ENCODE data around the gene CAMTA1. TPM values are rescaled to one million over a fixed set of nuclear protein-coding genes. Genes with fewer than 3 reads are reported as not detected.

CAMTA1 gene
- total RNA-seq, 1 donor from 2014 or later = 62.9 TPM

GRCh38 chr1:7610936-7611335, 825.7 kb downstream of the CAMTA1 start:
- DNase-seq (ENCODE audit: extremely low spot score in 2 of 2) = no peak
- Histone ChIP-seq H3K9me3 (no peaks in the 10 kb centered on the region), H3K4me3 (no peak overlapping the region), H3K27me3 (no peaks in the 10 kb centered on the region), H3K27ac (no peak overlapping the region), H3K36me3 (no peaks in the 10 kb centered on the region), H3K4me1 (no peaks in the 10 kb centered on the region)
- TF ChIP-seq POLR2AphosphoS5 (IDR thresholded peaks at IDR 0.05; ENCODE audit: insufficient read depth in 1 of 2, low read depth in 1 of 2) (no peak), POLR2A (IDR thresholded peaks at IDR 0.05) (no peak), CTCF (IDR thresholded peaks at IDR 0.05) (no peak)
- intact Hi-C loops (cut with DNase I) = no loop called here

GRCh38 chr1:7611421-7612010, 826.3 kb downstream of the CAMTA1 start:
- no peaks in the 10 kb centered on the region for H3K27me3 ChIP-seq
- no peaks in the 10 kb centered on the region for H3K36me3 ChIP-seq
- H3K27ac ChIP-seq = no peak overlapping the region
- H3K9me3 ChIP-seq = no peaks in the 10 kb centered on the region
- intact Hi-C loops (cut with DNase I) = no loop called here
- TF ChIP-seq POLR2AphosphoS5 (IDR thresholded peaks at IDR 0.05; ENCODE audit: insufficient read depth in 1 of 2, low read depth in 1 of 2) = no peak
- TF ChIP-seq CTCF (IDR thresholded peaks at IDR 0.05) = no peak
- TF ChIP-seq POLR2A (IDR thresholded peaks at IDR 0.05) = no peak
- DNase-seq (ENCODE audit: extremely low spot score in 2 of 2) = no peak
- no peak overlapping the region for H3K4me3 ChIP-seq
- no peaks in the 10 kb centered on the region for H3K4me1 ChIP-seq

GRCh38 chr1:7613106-7613850, 828.0 kb downstream of the CAMTA1 start:
- H3K27me3 ChIP-seq = no peaks in the 10 kb centered on the region
- no peak for TF ChIP-seq POLR2A (IDR thresholded peaks at IDR 0.05)
- TF ChIP-seq POLR2AphosphoS5 (IDR thresholded peaks at IDR 0.05; ENCODE audit: insufficient read depth in 1 of 2, low read depth in 1 of 2) = no peak
- TF ChIP-seq CTCF (IDR thresholded peaks at IDR 0.05) = no peak
- H3K4me3 ChIP-seq = no peak overlapping the region
- no peaks in the 10 kb centered on the region for H3K9me3 ChIP-seq
- H3K36me3 ChIP-seq = no peaks in the 10 kb centered on the region
- no peak for DNase-seq (ENCODE audit: extremely low spot score in 2 of 2)
- H3K4me1 ChIP-seq = no peaks in the 10 kb centered on the region
- intact Hi-C loops (cut with DNase I) = no loop called here
- H3K27ac ChIP-seq = no peak overlapping the region

GRCh38 chr1:7613851-7614205, 828.6 kb downstream of the CAMTA1 start:
- Histone ChIP-seq H3K4me3 (no peak overlapping the region), H3K36me3 (no peaks in the 10 kb centered on the region), H3K9me3 (no peaks in the 10 kb centered on the region), H3K27ac (no peak overlapping the region), H3K27me3 (no peaks in the 10 kb centered on the region), H3K4me1 (no peaks in the 10 kb centered on the region)
- no peak for DNase-seq (ENCODE audit: extremely low spot score in 2 of 2)
- intact Hi-C loops (cut with DNase I) = no loop called here
- no peak for TF ChIP-seq POLR2A (IDR thresholded peaks at IDR 0.05)
- no peak for TF ChIP-seq POLR2AphosphoS5 (IDR thresholded peaks at IDR 0.05; ENCODE audit: insufficient read depth in 1 of 2, low read depth in 1 of 2)
- TF ChIP-seq CTCF (IDR thresholded peaks at IDR 0.05) = no peak

- DNase-seq (ENCODE audit: extremely low spot score in 2 of 2) = no peak
- H3K4me1 ChIP-seq = no peaks in the 10 kb centered on the region
- intact Hi-C loops (cut with DNase I) = no loop called here
- H3K27ac ChIP-seq = no peak overlapping the region
- no peaks in the 10 kb centered on the region for H3K36me3 ChIP-seq
- no peaks in the 10 kb centered on the region for H3K9me3 ChIP-seq
- H3K27me3 ChIP-seq = no peaks in the 10 kb centered on the region
- no peak overlapping the region for H3K4me3 ChIP-seq
- TF ChIP-seq POLR2AphosphoS5 (IDR thresholded peaks at IDR 0.05; ENCODE audit: insufficient read depth in 1 of 2, low read depth in 1 of 2) = no peak
- TF ChIP-seq POLR2A (IDR thresholded peaks at IDR 0.05) = no peak
These were observed 829.4 kb downstream of the CAMTA1 start for GRCh38 chr1:7614576-7615074.
